ENCODE results near the gene CAMK2B.
"Not testable (repeated sequence)": the region's sequence is repeated elsewhere in the genome, so short reads cannot be mapped to it uniquely, and the experiment has no call there.

CAMK2B gene

DNA sequence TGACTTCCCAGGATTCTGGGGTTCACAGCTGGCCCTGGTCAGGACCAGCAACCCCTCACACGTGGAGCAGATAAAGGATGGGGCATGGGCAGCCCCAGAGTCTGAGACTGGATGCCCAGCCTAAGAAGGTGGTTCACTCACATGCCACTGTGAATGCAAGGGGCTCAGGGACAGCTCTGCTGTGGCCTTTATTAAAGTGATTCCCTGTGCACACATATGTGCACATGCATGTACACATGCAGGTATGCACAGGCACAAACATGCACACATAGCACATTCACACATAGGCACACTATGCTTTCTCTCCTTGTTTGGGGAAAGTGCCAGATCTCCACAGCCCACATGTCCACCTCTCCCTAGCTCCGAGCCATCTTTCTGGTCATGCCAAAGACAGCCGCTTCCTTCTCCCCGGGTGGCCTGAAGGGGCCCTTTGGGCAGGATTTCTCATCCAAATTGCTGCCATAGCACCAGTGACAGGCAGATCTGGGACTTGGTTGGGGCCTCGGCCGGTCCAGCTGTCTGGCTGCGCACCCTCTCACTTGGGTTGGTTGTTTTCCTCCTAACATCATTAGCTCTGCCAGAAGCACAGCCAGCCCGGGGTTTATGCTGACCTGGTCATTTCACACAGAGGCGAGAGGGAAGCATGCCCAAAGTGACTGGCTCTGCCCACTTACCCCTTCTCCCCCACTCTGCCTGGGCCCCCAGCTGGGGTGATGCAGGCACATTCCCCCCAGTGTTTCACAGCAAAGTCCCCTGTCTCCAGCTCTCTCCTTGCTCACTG lies 137.6 kb downstream of the CAMK2B start:
- DNase-seq: peak; percentile 36

DNA sequence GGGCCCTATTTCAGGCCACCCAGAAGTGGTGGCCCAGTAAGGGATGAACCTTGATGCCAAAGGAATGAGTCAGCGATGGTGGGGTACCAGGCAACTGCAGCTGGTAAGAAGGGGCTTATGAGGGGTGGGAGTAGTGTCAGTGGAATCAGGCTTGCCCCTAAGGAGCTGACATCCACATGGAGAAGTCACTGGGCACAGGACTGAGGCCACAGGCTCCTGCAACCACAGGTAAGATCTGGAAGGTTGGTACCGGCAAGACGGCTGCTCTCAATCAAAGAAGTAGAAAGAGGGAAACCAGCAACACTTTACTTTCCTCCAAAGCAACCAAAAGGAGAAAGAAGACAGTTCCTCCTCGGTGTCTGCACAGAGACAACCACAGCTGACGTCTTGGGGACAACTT lies 138.7 kb downstream of the CAMK2B start:
- no peak for DNase-seq

DNA sequence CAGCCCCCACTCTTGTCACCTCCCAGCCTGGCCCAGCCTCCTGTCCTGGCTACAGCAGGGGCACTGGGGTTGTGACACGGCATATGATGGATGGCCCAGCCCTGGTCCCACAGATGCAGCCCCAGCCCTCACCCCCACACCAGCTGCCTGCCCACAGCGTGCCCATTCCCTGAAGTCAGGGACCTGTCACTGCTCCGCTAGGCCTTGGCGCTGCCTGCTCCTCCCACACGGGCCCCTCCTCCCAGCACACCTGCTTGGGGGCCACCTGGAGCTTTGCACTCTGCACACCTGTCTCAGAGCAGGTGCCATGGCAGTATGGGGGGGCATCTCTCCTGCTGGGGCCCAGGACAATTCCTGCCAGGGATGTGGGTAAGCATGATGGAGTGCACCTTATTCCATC lies 139.7 kb downstream of the CAMK2B start:
- no peak for DNase-seq

DNA sequence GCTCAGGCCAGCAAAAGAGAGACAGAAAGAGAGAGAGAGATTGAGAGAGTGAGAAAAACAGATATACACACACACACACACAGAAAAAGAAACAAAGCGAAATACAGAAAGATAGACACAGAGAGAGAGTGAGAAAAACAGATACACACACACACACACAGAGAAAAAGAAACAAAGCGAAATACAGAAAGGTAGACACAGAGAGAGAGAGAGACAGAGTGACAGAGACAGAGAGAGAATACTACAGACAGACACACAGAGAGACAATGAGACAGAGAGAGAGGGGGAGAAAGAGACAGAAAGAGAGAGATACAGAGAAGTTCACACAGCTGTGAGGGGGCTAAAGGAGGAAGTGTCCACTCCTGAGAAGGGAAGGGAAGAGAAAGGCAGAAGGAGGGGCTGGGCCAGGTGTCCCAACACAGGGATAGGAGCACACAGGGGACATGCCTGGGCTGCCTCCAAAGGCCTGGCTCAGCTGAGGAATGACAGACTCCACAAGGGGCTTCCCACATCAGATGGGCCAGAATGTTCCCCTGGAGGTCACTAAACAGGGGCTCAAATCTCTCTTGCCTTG lies 140.4 kb downstream of the CAMK2B start:
- DNase-seq: no peak

DNA sequence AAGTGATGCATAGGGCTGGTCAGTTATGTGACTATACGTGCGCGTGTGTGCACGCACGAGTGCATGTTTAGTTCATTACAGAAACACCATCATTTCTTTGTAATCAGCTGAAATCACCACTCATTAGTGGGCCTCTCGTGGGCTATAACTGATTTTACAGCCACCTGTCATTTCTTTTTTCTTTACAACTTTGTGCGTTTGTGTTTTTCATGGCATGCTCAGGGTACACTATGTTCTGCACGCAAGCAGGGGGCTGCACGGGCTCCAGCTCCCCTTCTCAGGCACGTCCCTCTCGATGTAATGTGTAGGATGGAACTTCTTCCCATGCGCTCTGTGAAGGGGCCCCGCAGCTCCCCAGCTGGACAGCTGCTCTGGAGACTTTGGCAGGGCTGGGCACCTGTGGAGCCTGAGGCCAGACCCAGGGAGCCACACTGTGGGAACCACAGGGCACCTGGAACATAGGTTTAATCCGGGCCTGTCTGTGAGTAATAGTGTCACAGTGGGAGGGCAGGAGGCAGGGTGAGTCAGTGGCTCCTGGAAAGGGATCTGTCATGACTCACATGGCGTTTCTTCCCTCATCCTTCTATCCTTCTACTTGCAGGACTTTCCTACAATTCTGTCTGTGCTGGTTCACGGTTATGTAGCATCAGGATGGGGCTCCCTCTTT lies 141.1 kb downstream of the CAMK2B start:
- DNase-seq: peak; percentile 58

DNA sequence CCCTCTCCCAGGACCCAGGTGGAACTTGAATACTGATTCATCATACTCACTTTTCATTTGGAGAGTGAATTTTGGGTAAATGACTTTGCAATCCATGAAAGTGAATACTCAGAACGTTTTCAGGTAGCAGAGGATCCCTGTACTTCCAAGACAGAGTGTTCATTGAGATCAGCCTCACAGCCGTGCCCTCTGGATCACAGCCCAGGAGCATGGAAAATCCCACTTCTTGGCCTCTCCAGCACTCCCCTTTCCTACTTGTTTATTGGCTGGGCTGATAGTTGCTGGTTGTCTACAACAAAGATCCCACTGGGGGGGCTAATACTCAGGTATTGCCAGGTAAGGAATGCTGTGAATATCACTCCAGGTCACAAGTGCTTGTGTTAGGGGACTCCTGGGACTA lies 142.0 kb downstream of the CAMK2B start:
- DNase-seq: no peak

DNA sequence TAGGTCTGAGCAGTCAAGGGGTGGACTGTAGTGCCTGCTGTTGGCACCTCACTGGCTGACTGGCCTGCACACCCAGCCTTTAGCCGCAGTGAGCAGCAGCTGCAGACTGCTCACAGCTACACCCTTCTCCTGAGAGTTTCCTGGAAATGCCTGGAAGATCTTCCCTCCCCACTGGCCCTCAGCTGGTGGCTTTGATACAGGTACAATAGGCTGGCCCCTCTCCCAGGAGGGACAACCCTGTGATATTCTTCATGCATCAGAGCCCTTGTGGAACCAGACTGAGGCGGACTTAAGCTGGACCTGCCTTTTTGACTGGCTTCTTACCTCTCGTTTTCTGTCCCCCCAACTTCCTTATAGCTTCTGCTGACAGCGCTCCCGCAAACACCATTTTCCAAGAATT lies 142.6 kb downstream of the CAMK2B start:
- DNase-seq: no peak

DNA sequence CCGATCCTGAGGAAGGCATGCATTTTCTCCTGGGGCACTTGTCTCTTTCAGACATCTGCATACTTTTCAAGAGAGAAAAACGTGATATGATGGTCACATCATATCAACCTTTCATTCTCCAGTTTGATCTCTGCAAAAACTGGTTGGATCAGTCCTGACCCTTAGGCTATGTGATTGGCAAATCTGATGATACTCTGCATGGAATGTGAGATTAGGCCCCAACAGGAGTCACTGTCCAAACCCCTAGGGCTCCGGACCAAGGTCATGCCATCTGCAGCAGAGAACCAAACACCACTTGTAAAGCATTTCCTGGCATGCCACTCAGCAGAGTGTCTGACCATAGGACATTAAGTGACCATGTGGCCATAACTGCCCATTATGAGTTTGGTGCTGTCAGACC lies 144.8 kb downstream of the CAMK2B start:
- no peak for DNase-seq

DNA sequence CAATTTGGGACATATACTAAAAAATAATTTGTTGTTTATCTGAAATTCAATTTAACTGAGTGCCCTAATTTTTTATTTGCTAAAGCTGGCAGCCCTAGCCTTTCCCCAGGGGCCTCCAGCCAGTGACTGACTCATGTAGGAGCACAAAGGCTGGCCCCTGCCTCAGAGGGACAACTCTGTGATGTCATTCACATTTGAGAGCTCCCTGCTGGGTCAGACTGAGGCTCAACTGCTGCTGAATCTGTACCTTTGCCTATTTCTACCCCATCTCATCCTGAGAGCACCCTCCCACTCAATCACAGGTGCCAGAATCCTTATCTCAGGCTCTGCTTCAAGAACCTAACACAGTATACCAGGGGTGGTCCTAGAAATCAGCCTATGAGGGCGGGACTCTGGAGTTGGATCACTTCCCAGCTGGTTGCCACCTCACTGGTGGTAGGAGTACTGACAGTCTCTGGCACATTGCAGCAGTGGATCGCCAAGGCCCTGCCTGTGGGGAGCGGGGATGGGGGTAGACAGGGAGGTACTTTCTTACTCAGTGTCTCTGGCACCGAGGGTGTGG lies 147.7 kb downstream of the CAMK2B start:
- DNase-seq: peak; percentile 22

DNA sequence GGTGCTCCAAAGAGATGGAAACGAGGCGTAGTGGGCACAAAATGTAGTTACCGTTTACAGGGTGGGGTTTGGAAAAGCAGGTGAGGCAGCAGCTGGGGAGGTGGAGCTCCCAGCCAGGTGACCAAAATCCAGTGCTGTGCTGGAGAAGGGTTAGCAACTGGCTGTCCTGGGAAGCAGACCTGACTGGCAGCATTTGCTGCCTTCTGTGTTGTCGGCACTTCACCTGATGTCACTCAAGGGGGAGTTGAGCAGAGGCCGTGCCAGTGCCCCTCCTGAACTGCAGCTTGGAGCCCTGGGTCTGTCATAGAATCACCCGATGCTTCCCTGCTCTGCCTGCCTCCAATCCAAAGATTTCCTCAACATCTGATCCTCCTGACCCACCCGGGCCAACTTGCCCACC lies 148.9 kb downstream of the CAMK2B start:
- no peak for DNase-seq

DNA sequence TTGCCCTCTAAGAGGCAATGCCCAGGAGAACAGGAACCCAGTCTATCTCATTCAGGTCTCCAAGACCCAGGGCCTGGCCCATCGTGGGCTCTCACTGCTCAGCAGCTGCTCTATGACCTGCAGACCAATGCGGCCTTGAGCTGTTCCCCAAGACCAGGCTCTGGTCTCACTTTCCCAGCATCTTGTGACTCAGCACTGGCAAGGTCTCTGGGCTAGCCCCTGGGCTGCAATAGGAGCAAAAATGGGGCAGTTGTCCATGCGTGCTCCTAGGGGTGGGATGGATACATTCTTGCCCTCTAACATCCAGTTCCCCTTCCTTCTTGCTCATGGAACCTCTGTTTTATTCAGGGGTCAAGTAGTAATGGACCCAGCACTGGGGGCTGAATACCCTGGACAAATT lies 149.7 kb downstream of the CAMK2B start:
- DNase-seq: no peak

DNA sequence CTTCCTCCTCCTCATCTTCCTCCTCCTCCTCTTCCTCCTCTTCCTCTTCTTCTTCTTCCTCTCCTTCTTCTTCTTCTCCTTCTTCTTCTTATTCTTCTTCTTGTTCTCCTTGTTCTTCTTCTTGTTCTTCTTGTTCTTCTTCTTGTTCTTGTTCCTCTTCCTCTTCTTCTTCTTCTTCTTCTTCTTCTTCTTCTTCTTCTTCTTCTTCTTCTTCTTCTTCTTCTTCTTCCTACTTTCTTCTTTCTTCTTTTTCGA lies 150.8 kb downstream of the CAMK2B start:
- not testable (repeated sequence) for DNase-seq

DNA sequence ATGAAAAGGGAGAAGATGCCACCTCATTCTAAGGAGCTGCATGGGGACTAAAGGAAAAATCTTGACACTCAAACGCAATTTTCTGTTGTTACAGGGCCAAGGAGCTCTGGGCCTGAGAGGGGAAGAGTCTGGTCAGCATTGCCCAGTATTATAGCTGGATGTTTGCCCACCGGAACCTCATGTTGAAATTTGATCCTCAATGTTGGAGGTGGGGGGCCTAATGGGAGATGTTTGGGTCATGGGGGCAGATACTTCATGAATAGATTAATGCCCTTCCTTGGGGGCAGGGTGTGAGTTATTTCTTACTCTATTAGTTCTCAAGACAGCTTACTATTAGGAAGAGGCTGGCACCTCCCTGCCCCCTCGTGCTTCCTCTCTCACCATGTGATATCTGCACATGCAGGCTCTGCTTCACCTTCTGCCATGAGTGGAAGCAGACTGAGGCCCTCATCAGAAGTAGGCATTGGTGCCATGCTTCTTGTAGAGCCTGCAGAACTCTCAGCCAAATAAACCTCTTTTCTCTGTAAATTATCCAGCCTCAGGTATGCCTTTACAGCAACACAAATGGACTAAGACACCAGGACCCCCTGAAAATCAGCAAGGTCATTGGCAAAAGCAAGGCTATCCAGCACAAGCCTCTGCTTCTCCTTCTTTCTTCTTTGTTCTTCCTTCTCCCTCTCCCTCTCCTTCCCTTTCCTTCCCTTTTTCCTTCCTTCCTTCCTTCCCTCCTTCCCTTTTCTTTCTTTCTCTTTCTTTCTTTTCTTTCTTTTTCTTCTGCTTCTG lies 151.3 kb downstream of the CAMK2B start:
- no peak for DNase-seq

DNA sequence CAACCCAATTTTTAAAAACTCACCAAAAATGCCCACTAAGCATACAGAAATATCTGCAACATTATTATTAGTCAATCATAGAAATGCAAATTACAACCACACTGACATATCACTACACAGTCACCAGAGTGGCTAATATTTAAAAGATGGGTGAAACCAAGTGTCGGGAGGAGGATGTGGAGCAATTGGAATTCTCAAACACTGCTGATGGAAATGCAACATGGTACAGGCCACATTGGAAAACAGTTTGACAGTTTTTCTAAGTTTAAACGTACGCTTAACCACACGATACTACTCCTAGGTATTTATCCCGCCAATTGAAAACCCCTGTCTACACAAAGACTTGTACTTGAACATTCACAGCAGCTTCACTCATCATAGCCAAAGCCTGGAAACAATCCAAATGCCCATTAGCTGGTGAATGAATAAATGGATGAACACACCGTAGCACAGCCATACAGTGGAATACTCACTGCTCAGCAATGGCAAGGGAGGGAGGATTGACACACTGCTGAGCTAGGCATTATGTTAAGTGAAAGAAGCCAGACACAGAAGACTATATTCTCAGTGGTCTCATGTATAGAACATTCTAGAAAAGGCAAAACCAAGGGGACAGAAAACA lies 152.5 kb downstream of the CAMK2B start:
- DNase-seq: no peak

DNA sequence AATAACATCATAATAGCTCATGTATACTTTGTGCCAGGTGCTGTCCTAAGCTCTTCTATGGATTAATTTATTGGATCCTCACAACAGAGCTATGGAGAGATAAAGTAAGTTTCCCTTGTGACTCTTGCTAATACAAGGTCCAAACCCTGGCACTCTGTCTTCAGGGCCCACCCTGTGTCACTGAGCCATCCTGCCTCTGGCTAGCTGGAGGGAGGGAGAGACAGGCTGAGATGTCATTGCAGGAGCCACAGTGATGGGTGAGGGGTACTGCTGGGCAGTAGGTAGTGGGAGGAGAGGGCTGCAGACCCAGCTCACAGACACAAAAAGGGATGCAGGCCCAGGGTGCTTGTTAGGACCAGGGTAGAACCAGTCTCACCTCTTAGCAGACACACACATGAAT lies 153.0 kb downstream of the CAMK2B start:
- DNase-seq: no peak

DNA sequence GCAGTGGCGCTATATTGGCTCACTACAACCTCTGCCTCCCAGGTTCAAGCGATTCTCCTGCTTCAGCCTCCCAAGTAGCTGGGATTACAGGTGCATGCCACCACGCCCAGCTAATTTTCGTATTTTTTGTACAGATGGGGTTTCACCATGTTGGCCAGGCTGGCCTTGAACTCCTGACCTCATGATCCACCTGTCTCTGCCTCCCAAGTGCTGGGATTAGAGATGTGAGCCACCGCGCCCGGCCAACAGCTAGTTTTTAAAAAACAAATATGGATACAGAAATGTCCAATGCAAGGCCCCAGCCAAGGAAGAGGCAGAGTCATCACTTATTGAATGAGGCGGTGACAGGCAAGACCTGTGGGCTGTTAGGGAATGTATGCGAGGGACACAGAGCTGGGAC lies 153.5 kb downstream of the CAMK2B start:
- DNase-seq: not testable (repeated sequence)

DNA sequence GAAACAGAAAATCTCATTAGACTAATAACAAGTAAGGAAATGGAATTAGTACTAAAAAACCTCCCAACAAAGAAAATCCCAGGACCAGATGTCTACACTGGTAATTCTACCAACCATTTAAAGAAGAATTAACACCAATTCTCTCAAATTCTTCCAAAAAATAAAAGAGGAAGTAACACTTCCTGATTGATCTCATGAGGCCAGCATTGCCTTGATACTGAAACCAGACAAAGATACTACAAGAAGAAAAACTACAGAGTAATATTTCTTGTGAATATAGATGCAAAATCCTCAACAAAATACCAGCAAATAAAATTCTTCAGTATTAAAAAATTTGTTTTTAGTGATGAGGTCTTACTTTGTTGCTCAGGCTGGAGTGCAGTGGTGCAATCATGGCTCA lies 157.5 kb downstream of the CAMK2B start:
- no peak for DNase-seq

Measured in retina (tissue), 1 donor.